HG02798 (cell line): ENCODE results near the gene XAB2.
"Not testable (repeated sequence)": the region's sequence is repeated elsewhere in the genome, so short reads cannot be mapped to it uniquely, and the experiment has no call there.

ENCODE experiments used
- ATAC-seq: cut with Tn5 transposase; IDR thresholded peaks from one replicate; pipeline ENCODE4 v1.9.1; 2021; ENCODE audit warnings: mild to moderate bottlenecking; ENCODE audit not compliant: unreplicated experiment, poor library complexity

Gene XAB2

GRCh38 chr19:7590256-7590655 lies 39.1 kb downstream of the XAB2 start:
- ATAC-seq: no peak

DNA sequence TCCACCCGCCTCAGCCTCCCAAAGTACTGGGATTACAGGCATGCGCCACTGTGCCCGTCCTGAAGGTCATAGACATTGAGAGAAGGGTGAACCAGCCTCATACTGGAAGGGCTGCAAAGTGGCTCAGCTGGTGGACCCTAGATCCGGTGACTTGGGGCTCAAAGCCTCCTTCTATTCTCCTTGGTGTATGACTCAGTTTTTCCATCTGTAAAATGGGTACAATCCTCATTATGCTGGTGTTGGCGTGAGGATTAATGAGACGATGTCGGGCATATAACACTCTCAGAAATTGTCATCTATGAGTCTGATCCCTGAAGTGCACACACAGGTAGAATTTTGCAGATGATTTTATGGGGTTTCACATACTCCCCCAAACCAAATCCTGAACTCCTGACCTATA lies 39.5 kb downstream of the XAB2 start:
- no peak for ATAC-seq

- no peak for ATAC-seq
Measured at GRCh38 chr19:7582446-7582845, 46.9 kb downstream of the XAB2 start.

DNA sequence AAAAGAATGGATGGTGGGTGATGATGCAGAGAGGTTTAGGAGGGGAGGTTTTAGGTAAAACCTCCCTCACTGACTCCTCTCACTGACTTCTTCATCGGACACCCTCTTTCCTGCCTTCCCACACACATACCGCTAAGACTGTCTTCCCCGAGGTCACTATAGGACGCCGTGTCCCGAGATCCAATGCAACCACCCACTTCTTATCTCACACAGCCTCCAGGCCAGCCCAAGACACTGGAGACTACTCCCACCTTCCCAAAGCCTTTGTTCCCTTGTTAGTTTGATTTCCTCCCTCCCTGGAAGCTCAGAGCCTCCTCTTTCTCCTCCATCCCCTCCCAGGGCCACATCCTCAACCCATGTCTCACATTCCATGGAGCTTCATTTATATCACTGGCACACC lies 50.2 kb downstream of the XAB2 start:
- no peak for ATAC-seq

DNA sequence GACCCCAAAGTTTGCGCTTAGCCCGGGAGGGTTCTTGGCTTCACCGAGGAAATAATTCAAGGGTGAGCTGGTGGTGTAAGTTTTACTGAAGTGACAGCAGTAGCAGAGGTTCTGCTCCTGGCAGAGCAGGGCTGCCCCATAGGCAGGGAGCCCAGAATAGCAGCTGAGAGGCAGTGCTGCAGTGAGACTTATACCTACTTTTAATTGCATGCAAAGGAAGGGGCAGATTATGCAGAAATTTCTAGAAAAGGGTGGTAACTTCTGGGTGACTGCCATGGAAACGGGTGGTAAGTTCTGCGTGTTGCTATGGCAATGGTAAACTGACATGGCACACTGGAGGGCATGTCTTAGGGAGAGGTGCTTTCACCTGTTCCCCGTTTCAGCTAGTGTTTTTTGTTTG lies 51.2 kb downstream of the XAB2 start:
- ATAC-seq: no peak

- ATAC-seq: not testable (repeated sequence)
Measured at GRCh38 chr19:7577422-7577821, 51.9 kb downstream of the XAB2 start.

DNA sequence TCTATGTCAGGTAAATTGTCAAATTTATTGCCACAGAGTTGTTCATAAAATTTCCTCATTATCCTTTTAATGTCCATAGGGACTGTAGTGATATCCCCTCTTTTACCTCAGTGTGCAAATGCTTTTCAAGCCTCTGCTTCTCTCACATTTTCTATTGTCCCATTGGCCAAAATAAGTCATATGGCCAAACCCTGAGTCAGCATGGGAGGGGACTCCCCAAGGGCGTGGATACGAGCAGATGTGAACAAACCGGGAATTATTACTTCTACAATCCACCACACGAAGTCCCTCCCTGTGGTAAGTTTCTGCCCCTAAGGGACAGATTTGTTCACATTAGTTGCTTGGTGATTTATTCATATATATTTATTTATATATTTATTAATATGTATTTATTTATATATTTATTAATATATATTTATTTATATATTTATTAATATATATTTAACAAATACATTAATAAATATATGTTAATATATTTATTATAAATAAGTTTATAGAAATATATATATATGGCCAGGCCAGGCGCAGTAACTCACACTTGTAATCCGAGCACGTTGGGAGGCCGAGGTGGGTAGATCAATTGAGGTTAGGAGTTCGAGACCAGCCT lies 53.8 kb downstream of the XAB2 start:
- no peak for ATAC-seq

DNA sequence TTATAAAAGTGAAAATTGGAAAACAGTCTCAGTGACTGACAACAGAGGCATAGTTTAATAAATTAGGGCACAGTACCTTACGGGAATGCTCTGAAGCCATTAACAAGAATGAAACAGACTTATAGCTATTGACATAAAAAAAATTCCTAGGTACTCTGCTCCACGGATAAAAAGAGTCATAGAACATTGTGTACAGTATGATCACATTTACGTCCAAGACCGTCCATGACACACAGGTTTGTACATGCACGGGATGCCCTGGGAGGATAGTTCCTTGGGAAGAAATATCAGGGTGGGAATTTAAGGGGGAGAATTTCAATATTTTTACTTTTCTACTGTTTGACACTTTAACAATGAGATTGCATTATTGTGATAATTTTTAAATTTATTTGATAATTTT lies 58.6 kb downstream of the XAB2 start:
- no peak for ATAC-seq
